Measurements from ENCODE around the gene PGC.
"Not testable (repeated sequence)": the region's sequence is repeated elsewhere in the genome, so short reads cannot be mapped to it uniquely, and the experiment has no call there.

The PGC gene

DNA sequence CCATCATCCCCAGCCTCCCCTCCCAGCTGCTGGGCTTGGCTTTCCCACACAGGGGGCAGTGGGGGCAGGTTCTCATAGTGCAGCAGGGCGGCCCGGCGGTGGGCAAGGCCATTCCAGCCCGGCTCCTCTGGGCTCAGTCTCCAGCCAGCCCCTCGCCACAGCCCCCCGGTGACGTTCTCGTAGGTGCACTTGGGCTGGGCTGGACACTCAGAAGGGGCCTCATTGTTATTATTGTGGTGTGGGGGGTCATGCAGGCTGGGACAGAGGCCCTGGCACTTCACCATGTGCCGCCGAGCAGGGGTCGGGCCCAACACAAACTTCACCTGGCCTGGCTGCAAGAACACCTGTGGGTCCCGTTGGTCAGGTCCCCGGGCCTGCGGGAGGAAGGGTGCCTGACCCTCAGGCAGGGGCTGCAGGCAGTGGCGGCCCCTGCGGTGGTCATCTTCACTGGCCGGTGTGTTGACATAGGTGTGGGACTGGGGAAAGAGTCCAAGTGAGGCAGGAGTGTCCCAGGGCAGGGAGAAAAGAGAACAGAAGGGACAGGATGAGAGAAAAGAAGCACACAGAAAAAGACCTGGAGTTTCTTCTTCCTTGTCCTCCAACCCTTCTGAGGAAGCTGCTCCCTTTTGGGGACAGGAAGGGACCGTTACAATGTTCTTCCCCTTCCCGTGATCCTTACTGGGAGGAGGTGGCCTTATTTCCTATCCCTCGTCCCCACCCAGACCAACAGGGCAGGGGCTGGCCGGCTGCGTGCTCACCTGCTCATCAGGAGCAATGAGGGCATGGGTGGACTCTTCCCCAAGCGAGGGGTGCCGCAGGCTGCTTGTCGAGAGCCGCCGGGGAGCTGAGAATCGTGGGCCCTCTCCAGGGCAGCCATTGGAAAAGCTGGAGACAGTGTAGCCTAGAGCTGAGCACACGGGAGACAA lies 24.1 kb upstream of the PGC start:
- Histone ChIP-seq H3K4me1 (ENCODE audit: insufficient read depth, low read length) (0 out of 2 replicates have a peak, but pooled peaks cover 2% of the 10 kb centered on the region), H3K9me3 (ENCODE audit: insufficient read depth, low read depth, low read length) (no peaks in the 10 kb centered on the region), H3K9ac (ENCODE audit: low read depth, low read length) (no peak overlapping the region), H3K4me3 (ENCODE audit: low read length) (no peak overlapping the region), H3K36me3 (ENCODE audit: insufficient read depth, low read depth, low read length) (peaks cover 20% of the 10 kb centered on the region), H3K27ac (ENCODE audit: low read length) (no peak overlapping the region), H3K27me3 (ENCODE audit: insufficient read depth, low read length) (no peaks in the 10 kb centered on the region)

DNA sequence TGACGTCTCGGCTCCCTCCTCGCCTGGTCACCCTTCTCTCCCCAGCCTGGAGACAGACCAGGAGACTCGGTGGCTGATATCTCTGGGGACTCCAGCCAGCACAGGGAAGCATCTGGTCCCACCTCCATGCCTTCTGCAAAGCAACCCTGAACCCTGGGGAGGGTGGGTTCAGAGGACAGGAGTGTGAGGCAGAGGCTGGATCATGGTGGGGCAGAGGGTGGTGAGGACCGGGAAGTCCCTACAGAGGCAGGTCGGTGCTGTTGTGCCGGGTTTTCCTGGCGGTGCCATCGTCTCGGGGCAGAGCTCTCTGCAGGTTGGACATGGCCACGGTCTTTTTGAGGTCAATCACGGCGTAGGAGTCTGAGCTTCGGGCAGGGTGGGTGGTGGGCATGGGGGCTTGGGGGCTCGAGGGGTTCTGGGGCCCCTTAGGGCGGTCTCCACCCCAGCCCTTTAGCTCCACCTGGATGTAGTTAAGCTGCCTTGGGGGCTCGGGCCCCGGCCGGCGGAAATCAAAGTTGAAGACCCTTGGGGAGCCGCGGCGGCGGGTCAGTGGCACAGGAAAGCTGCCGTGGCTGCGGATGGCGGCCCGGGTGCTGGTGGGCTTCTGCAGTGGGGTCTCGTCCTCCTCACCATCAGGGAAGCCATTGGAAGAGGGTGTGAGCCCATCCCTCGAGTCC lies 23.3 kb upstream of the PGC start:
- no peaks in the 10 kb centered on the region for H3K9me3 ChIP-seq (ENCODE audit: insufficient read depth, low read depth, low read length)
- 0 out of 2 replicates have a peak, but pooled peaks cover 2% of the 10 kb centered on the region for H3K4me1 ChIP-seq (ENCODE audit: insufficient read depth, low read length)
- H3K27ac ChIP-seq (ENCODE audit: low read length), result no peak overlapping the region
- no peaks in the 10 kb centered on the region for H3K27me3 ChIP-seq (ENCODE audit: insufficient read depth, low read length)
- no peak overlapping the region for H3K4me3 ChIP-seq (ENCODE audit: low read length)
- peaks cover 20% of the 10 kb centered on the region for H3K36me3 ChIP-seq (ENCODE audit: insufficient read depth, low read depth, low read length)
- H3K9ac ChIP-seq (ENCODE audit: low read depth, low read length), result no peak overlapping the region

DNA sequence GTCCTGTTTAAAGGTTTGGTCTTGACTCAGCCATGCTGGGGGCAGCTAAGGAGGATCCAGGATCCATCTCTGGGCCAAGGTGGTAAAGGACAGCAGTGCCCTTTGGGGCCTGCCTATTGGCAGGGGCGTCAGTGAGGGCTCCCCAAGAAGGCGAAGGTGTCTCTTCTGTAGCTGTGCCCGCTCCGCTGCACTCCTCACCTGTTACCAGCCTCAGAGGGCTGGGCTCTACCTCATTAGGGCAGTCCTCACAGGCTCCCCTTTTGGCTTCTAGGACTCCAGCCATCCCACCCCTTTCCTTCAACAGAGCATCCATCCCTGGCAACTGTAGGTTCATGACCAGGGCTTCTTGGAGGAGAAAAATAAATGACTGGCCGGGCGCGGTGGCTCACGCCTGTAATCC lies 22.2 kb upstream of the PGC start:
- no peak overlapping the region for H3K9ac ChIP-seq (ENCODE audit: low read depth, low read length)
- H3K9me3 ChIP-seq (ENCODE audit: insufficient read depth, low read depth, low read length), result no peaks in the 10 kb centered on the region
- no peak overlapping the region for H3K27ac ChIP-seq (ENCODE audit: low read length)

DNA sequence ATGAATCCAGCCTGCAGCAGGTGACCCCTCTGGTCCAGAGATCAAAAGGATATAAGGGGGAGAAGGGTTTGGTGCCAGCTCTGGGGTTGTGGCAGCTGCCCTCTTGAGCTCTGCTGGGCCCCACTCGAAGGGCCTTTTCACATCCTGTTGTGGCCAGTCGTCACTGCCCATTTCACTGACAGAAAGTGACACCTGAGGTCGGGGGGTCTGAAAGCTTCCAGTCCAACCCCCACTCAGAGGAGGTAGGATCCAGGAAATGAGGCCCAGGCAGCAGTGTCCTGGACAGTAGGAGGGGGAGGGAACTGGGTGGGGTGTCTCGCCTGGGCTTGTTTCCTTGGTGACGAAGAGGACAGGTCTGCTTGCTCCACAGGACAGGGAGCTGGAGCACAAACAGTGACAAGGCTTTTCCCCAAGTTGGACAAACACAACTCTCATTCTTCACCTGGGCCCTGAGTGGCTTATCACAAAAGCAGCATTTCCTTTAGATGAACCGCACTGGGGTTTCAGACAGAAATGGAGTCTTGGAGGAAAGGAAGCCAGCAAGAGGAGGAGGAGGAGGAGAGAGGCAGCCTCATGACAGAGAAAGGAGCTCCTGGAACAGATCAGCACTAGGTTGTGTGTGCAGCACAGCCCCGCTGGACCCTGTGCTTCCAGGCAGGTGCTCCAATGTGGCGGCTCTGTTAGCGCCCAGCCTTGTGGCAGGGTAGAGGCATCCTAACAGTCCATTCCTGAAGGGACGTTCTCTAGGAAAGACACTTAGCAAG lies 21.5 kb upstream of the PGC start:
- no peaks in the 10 kb centered on the region for H3K9me3 ChIP-seq (ENCODE audit: insufficient read depth, low read depth, low read length)
- H3K36me3 ChIP-seq (ENCODE audit: insufficient read depth, low read depth, low read length), result peaks cover 7% of the 10 kb centered on the region; the same call in 1 of the 2 replicates
- no peaks in the 10 kb centered on the region for H3K27me3 ChIP-seq (ENCODE audit: insufficient read depth, low read length)
- no peak overlapping the region for H3K4me3 ChIP-seq (ENCODE audit: low read length)
- no peak overlapping the region for H3K9ac ChIP-seq (ENCODE audit: low read depth, low read length)
- no peak overlapping the region for H3K27ac ChIP-seq (ENCODE audit: low read length)
- 0 out of 2 replicates have a peak, but pooled peaks cover 2% of the 10 kb centered on the region for H3K4me1 ChIP-seq (ENCODE audit: insufficient read depth, low read length)

More for the DNA sequence above, 22.2 kb upstream of the PGC start:
- Histone ChIP-seq H3K4me3 (ENCODE audit: low read length) (no peak overlapping the region), H3K4me1 (ENCODE audit: insufficient read depth, low read length) (0 out of 2 replicates have a peak, but pooled peaks cover 2% of the 10 kb centered on the region), H3K36me3 (ENCODE audit: insufficient read depth, low read depth, low read length) (peaks cover 11% of the 10 kb centered on the region; the same call in 1 of the 2 replicates), H3K27me3 (ENCODE audit: insufficient read depth, low read length) (no peaks in the 10 kb centered on the region)

DNA sequence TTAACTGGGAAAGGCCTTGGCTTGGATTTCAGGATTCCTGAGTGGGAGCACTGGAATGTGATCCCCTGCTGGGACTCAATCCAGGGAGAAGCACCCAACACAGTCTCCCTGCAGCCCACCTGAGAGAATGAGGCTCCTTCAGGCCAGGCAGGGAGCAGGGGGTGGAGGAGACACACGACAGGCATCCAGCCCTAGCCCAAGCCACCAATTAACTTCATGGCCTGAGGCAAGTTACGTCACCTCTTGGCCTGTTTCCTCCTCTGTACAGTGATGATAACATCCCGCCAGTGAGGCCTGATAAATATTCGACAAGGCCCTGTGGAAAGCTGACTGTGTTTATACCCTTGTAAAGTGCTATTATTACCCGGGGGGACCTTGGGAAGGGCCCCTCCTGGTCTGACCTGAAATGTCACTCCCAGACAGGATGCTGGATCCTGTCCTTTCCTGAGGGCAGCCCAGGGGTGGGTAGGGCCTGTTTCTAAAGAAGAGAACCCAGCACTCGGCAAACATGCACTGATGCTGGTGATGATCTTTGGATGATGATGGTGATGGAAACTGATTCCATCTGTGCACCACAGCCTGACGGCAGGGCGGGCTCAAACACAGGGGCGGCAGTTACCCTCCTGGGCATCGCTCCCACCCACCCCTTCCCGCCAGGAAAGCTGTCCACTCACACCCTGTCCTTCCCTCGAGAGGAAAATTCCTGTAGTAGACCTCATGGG lies 20.1 kb upstream of the PGC start:
- Histone ChIP-seq H3K36me3 (ENCODE audit: insufficient read depth, low read depth, low read length) (peaks cover 1% of the 10 kb centered on the region; the same call in 1 of the 2 replicates), H3K27me3 (ENCODE audit: insufficient read depth, low read length) (no peaks in the 10 kb centered on the region), H3K9me3 (ENCODE audit: insufficient read depth, low read depth, low read length) (no peaks in the 10 kb centered on the region), H3K9ac (ENCODE audit: low read depth, low read length) (no peak overlapping the region), H3K4me3 (ENCODE audit: low read length) (no peak overlapping the region), H3K4me1 (ENCODE audit: insufficient read depth, low read length) (0 out of 2 replicates have a peak, but pooled peaks cover 2% of the 10 kb centered on the region), H3K27ac (ENCODE audit: low read length) (no peak overlapping the region)

DNA sequence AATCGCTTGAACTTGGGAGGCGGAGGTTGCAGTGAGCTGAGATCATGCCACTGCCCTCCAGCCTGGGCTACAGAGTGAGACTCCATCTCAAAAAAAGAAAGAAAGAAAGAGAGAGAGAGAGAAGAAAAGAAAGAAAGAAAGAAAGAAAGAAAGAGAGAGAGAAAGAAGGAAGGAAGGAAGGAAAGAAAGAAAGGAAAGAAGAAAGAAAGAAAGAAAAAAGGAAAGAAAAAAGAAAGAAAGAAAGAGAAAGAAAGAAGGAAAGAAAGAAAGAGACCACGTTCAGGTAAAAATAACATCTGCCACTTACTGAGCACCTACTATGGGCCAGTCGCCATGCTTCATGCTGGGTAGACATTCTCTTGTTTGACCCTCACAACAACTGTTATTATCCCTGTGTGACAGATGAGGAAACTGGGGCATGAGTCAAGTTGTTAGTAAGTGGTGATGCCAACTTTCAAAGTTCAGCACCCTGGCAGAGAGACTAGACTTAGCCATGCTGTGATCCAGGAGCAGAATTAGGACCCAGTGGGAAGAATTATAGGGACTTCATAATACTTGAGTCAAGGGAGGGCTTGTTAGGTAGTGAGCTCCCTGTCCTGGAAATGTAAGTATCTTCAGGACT lies 19.0 kb upstream of the PGC start:
- not testable (repeated sequence) for H3K27ac ChIP-seq (ENCODE audit: low read length); H3K4me3 ChIP-seq (ENCODE audit: low read length); H3K36me3 ChIP-seq (ENCODE audit: insufficient read depth, low read depth, low read length); H3K9me3 ChIP-seq (ENCODE audit: insufficient read depth, low read depth, low read length); H3K4me1 ChIP-seq (ENCODE audit: insufficient read depth, low read length); H3K27me3 ChIP-seq (ENCODE audit: insufficient read depth, low read length); H3K9ac ChIP-seq (ENCODE audit: low read depth, low read length)

DNA sequence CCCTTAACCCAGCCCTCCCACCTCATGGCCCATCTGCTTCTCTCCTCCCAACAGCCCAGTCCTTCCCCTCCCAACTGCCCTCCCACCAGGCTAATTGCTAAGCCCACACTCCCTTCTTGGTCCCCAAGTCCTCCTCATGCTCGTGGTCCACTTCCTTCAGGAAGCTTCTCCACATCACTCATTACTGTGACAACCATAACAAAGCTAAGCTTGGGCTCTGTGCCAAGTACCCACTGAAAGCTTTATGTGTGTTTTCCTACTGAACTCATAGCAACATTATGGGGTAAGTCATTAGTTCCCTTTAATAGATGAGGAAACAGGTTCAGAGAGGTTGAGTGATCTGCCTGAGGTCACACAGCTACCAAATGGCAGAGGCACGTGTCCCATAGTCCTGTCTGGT lies 16.3 kb upstream of the PGC start:
- Histone ChIP-seq H3K9me3 (ENCODE audit: insufficient read depth, low read depth, low read length) (no peaks in the 10 kb centered on the region), H3K27me3 (ENCODE audit: insufficient read depth, low read length) (no peaks in the 10 kb centered on the region), H3K4me1 (ENCODE audit: insufficient read depth, low read length) (no peaks in the 10 kb centered on the region), H3K9ac (ENCODE audit: low read depth, low read length) (no peak overlapping the region), H3K4me3 (ENCODE audit: low read length) (no peak overlapping the region), H3K36me3 (ENCODE audit: insufficient read depth, low read depth, low read length) (no peaks in the 10 kb centered on the region), H3K27ac (ENCODE audit: low read length) (no peak overlapping the region)

DNA sequence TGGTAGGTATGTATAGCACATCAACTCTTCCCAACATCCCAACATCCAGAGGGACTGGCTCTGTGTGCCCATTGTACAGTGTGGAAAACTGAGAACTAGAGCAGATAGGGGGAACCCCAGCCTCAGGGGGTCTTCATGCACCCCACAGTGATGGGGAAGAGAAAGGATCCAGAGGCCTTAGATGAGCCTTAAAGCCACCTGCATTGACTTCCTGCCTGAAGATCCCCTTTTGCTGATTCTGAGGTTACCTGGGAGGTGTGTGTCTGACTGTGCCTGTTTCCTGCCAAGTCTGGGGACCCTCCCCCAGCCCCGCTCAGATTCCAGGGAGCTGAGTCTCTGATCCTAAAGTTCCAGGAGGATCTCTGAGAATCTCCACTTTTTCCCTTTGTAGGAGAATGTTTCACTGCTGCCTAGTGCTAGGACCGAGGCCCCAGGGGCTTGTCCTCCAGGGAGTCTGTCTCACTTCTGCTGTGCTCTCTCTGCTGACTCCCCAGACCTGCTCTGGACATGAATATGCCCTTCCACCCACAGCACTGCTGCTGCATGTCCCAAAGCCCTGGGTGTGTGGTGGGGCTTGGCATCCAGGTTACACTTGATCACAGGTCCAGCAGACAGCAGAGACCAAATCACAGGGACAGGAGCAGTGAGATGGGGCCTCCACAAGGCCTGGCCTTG lies 12.8 kb upstream of the PGC start:
- H3K27ac ChIP-seq (ENCODE audit: low read length), result no peak overlapping the region
- peaks cover 2% of the 10 kb centered on the region; the same call in 1 of the 2 replicates for H3K4me1 ChIP-seq (ENCODE audit: insufficient read depth, low read length)
- no peaks in the 10 kb centered on the region; the same call in 1 of the 2 replicates for H3K27me3 ChIP-seq (ENCODE audit: insufficient read depth, low read length)
- H3K36me3 ChIP-seq (ENCODE audit: insufficient read depth, low read depth, low read length), result no peaks in the 10 kb centered on the region
- no peak overlapping the region for H3K9ac ChIP-seq (ENCODE audit: low read depth, low read length)
- H3K9me3 ChIP-seq (ENCODE audit: insufficient read depth, low read depth, low read length), result no peaks in the 10 kb centered on the region
- H3K4me3 ChIP-seq (ENCODE audit: low read length), result no peak overlapping the region

DNA sequence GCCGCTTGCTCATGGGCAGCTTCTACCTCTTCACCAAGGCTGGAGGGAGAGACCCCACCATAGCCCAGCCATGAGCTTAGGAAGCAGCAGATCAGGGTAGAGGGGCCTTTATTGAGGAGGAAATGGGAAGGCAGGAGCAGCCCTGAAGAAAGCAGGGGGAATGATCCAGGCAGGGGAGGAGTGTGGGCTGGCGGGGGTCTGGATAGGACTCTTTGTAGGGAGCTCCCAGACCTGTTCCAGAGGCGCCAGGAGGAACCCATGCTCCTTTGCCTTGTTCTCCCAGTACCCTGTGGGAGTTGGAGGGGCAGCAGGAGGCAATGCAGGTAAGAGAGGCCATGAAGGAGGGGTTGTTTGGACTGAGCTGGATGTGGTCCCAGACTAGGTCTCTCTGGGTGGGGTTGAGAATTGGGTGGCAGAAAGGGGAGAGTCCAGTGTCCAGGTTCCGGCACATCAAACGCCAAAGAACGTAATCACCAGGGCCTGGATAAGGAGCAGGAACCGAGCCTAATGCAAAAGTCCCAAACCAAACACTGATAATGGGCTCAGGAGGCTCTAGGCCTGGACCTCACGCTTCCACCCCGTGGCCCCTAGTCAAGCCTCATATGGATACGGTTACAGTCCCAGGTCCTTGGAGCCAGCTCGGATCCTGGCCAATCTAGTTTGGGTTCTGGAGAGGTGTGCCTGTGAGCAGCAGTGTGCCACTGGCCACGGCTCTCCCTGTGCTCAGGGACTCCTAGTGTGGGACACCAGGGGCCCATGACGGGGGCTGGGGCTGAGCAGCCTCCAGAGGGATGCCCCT lies 12.1 kb upstream of the PGC start:
- H3K36me3 ChIP-seq (ENCODE audit: insufficient read depth, low read depth, low read length), result no peaks in the 10 kb centered on the region
- H3K27ac ChIP-seq (ENCODE audit: low read length), result no peak overlapping the region
- no peak overlapping the region for H3K9ac ChIP-seq (ENCODE audit: low read depth, low read length)
- H3K9me3 ChIP-seq (ENCODE audit: insufficient read depth, low read depth, low read length), result no peaks in the 10 kb centered on the region
- no peaks in the 10 kb centered on the region; the same call in 1 of the 2 replicates for H3K27me3 ChIP-seq (ENCODE audit: insufficient read depth, low read length)
- H3K4me3 ChIP-seq (ENCODE audit: low read length), result no peak overlapping the region
- H3K4me1 ChIP-seq (ENCODE audit: insufficient read depth, low read length), result peaks cover 2% of the 10 kb centered on the region; the same call in 1 of the 2 replicates

DNA sequence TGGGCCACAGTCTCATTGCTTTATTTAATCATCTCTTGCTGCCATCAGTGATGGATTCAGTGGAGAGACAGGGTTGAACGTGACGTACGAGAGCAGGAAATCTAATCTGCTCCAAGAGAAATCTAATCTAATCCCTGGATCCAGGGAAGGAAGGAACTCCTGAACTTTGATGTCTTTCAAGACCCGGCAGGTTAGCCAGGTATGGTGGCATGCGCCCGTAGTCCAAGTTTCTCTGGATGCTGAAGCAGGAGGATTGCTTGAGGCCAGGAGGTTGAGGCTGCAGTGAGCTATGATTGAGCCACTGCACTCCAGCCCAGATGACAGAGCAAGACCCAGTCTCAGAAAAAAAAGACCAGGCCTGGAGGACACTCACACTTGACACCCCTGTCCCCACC lies 11.4 kb upstream of the PGC start:
- H3K4me1 ChIP-seq (ENCODE audit: insufficient read depth, low read length), result peaks cover 2% of the 10 kb centered on the region; the same call in 1 of the 2 replicates
- no peak overlapping the region for H3K9ac ChIP-seq (ENCODE audit: low read depth, low read length)

More for the DNA sequence above, 11.4 kb upstream of the PGC start:
- Histone ChIP-seq H3K27me3 (ENCODE audit: insufficient read depth, low read length) (no peaks in the 10 kb centered on the region; the same call in 1 of the 2 replicates), H3K9me3 (ENCODE audit: insufficient read depth, low read depth, low read length) (no peaks in the 10 kb centered on the region), H3K36me3 (ENCODE audit: insufficient read depth, low read depth, low read length) (no peaks in the 10 kb centered on the region), H3K27ac (ENCODE audit: low read length) (no peak overlapping the region), H3K4me3 (ENCODE audit: low read length) (no peak overlapping the region)
